Ovary (tissue), 9 donors: Measurements from ENCODE around the gene XYLT1. TPM values are rescaled to one million over a fixed set of nuclear protein-coding genes. Genes with fewer than 3 reads are reported as not detected.

Experiments used
- DNase-seq, 5 donors: peaks; one replicate each; pipeline ENCODE4 v3.0.0-alpha.2; 2019 to 2020
- H3K27ac ChIP-seq, 2 donors: fragments of 200-600 bp; one replicate each; pipeline versions ENCODE4 v1.5.1 to v1.8.0; 2019 to 2022
- H3K27me3 ChIP-seq: fragments of 200-600 bp; one replicate; pipeline ENCODE4 v1.8.0; 2022
- H3K36me3 ChIP-seq: fragments of 200-600 bp; sonication (generic); one replicate; pipeline ENCODE4 v1.5.1; 2019
- H3K4me1 ChIP-seq: one replicate; pipeline ENCODE4 v1.8.1; 2013; ENCODE audit warnings: mild to moderate bottlenecking, moderate library complexity; ENCODE audit not compliant: insufficient read depth
- H3K4me3 ChIP-seq: fragments of 200-600 bp; sonication (generic); one replicate; pipeline ENCODE4 v1.5.1; 2017
- H3K9me3 ChIP-seq, 2 donors: fragments of 200-600 bp in 1 of 2; sonication (generic) in 1 of 2; one replicate each; pipeline versions ENCODE4 v1.5.1 to v1.8.1; 2013 to 2019; ENCODE audit warnings: mild to moderate bottlenecking in 1 of 2, moderate library complexity in 1 of 2
- CTCF ChIP-seq, 3 donors: fragments of 450-650 bp in 2 of 3; fragments of 200-600 bp in 1 of 3; IDR thresholded peaks; one replicate each; pipeline versions ENCODE4 v1.5.1 to v1.8.0; 2016 to 2022; ENCODE audit warnings: antibody characterized with exemption in 3 of 3, mild to moderate bottlenecking in 1 of 3
- EP300 ChIP-seq: sonication (generic); formaldehyde crosslinking; IDR thresholded peaks from one replicate; pipeline ENCODE4 v1.6.1; 2017; ENCODE audit warnings: antibody characterized with exemption
- POLR2A ChIP-seq: fragments of 450-650 bp; IDR thresholded peaks from one replicate; pipeline ENCODE4 v1.6.1; 2017; ENCODE audit warnings: antibody characterized with exemption, mild to moderate bottlenecking, moderate library complexity
- WGBS, 3 donors: extraction: QIAGEN DNeasy Blood & Tissue Kit in 1 of 3; methylation state at CpG; one replicate each; pipeline versions ENCODE4 v1.1.5 to v1.1.7; 2013 to 2017; 5-methylcytosine and 5-hydroxymethylcytosine counted together
- intact Hi-C, 4 donors: fragments of 100-400 bp; cut with DNase I; formaldehyde crosslinking; loops; one replicate each; pipeline versions ENCODE4 v1.11.0 to v1.15.1; 2022 to 2023
- polyA plus RNA-seq, 2 donors: library from polyadenylated mRNA; stranded (reverse); fragments of 200-250 nt in 1 of 2; fragments of 350-450 nt in 1 of 2; fragmentation: Illumina TruSeq in 1 of 2; extraction: RNeasy Lipid Tissue Mini Kit (QIAGEN cat#74804) in 1 of 2; gene quantifications; one replicate each; pipeline ENCODE4 v1.2.3, GENCODE V29; 2013 to 2014
- total RNA-seq, 7 donors: library from RNA; depleted of rRNA in 2 of 7; stranded (reverse); fragments of >200 nt in 2 of 7; fragmentation: NEBNext Ultra II Directional in 3 of 7; extraction: Animal tissue kit (Norgen Biotek cat#: 25700) in 3 of 7; gene quantifications; one replicate each; pipeline versions ENCODE4 v1.1.0 to v1.2.4, GENCODE V29; 2016 to 2023
- donor health status: DM: no; HTN: no; CAD: no; lungs with moderate emphysema.
- donor health status: DM: no; HTN: no; CAD: no.
- donor health status: Bipolar disorder and iron deficiency.
- donor health status: DM: yes; HTN: yes; CAD: no.
- donor health status: DM: no; HTN: no; CAD: no.
- donor health status: DM: yes; HTN: yes; CAD: no.

The XYLT1 gene
- total and polyA plus RNA-seq, 9 donors = 3.2 to 38.0 (median 17.3) TPM

GRCh38 chr16:17291289-17291688 is 179.5 kb downstream of the XYLT1 start:
- no peaks in the 10 kb centered on the region for H3K9me3 ChIP-seq
- intact Hi-C loops = no loop called here
- H3K27me3 ChIP-seq = no peaks in the 10 kb centered on the region
- H3K36me3 ChIP-seq = no peaks in the 10 kb centered on the region
- no peaks in the 10 kb centered on the region for H3K4me1 ChIP-seq
- TF ChIP-seq POLR2A (no peak), EP300 (no peak), CTCF (IDR thresholded peaks at IDR 0.05) (no peak)
- H3K4me3 ChIP-seq = no peak overlapping the region
- WGBS, 3 donors = 45 to 73% (median 62%) methylated on average over 2 of the region's 2 CpGs
- H3K27ac ChIP-seq = no peak overlapping the region
- no peak for DNase-seq

- no peaks in the 10 kb centered on the region for H3K4me1 ChIP-seq
- no peaks in the 10 kb centered on the region for H3K36me3 ChIP-seq
- TF ChIP-seq POLR2A (no peak), EP300 (no peak), CTCF (IDR thresholded peaks at IDR 0.05) (no peak)
- H3K9me3 ChIP-seq = no peaks in the 10 kb centered on the region
- no peak overlapping the region for H3K27ac ChIP-seq
- intact Hi-C loops = no loop called here
- H3K27me3 ChIP-seq = no peaks in the 10 kb centered on the region
- no peak for DNase-seq
- H3K4me3 ChIP-seq = no peak overlapping the region
- 78 to 88% (median 86%) methylated on average over 11 of the region's 11 CpGs for WGBS, 3 donors
Measured at GRCh38 chr16:17289674-17290635, 180.8 kb downstream of the XYLT1 start.

GRCh38 chr16:17289050-17289449 is 181.7 kb downstream of the XYLT1 start:
- Histone ChIP-seq H3K9me3 (no peaks in the 10 kb centered on the region), H3K4me1 (no peaks in the 10 kb centered on the region), H3K36me3 (no peaks in the 10 kb centered on the region), H3K27me3 (no peaks in the 10 kb centered on the region), H3K27ac (no peak overlapping the region), H3K4me3 (no peak overlapping the region)
- WGBS, 3 donors = 85 to 99% (median 97%) methylated on average over 4 of the region's 4 CpGs
- no peak for TF ChIP-seq EP300
- no peak for TF ChIP-seq POLR2A
- intact Hi-C loops = no loop called here
- DNase-seq = no peak

- TF ChIP-seq CTCF (IDR thresholded peaks at IDR 0.05) (no peak), EP300 (no peak)
Measured at GRCh38 chr16:17287166-17287800, 183.5 kb downstream of the XYLT1 start.

GRCh38 chr16:17286443-17286842 is 184.3 kb downstream of the XYLT1 start:
- Histone ChIP-seq H3K9me3 (no peaks in the 10 kb centered on the region), H3K27me3 (no peaks in the 10 kb centered on the region), H3K36me3 (no peaks in the 10 kb centered on the region), H3K4me1 (no peaks in the 10 kb centered on the region), H3K4me3 (no peak overlapping the region), H3K27ac (no peak overlapping the region)
- no peak for TF ChIP-seq POLR2A
- no peak for TF ChIP-seq EP300
- no peak for TF ChIP-seq CTCF (IDR thresholded peaks at IDR 0.05)
- DNase-seq = no peak
- intact Hi-C loops = no loop called here
- 83 to 91% (median 87%) methylated on average over 4 of the region's 4 CpGs for WGBS, 3 donors

More at GRCh38 chr16:17287166-17287800, 183.5 kb downstream of the XYLT1 start:
- Histone ChIP-seq H3K27me3 (no peaks in the 10 kb centered on the region), H3K4me3 (no peak overlapping the region), H3K36me3 (no peaks in the 10 kb centered on the region), H3K4me1 (no peaks in the 10 kb centered on the region), H3K27ac (no peak overlapping the region), H3K9me3 (no peaks in the 10 kb centered on the region)
- no peak for DNase-seq
- 85 to 96% (median 96%) methylated on average over 10 of the region's 10 CpGs for WGBS, 3 donors
- intact Hi-C loops = no loop called here
